ENCODE results near the gene HPD.
"Not testable (repeated sequence)": the region's sequence is repeated elsewhere in the genome, so short reads cannot be mapped to it uniquely, and the experiment has no call there.

The HPD gene

GRCh38 chr12:121797937-121798786 is 60.5 kb downstream of the HPD start:
- FAIRE-seq, result no peak

- FAIRE-seq, result no peak
These were observed 61.6 kb downstream of the HPD start for GRCh38 chr12:121796855-121797751.

GRCh38 chr12:121795034-121795968 is 63.4 kb downstream of the HPD start:
- no peak for FAIRE-seq

- no peak for FAIRE-seq
These were observed 64.1 kb downstream of the HPD start for GRCh38 chr12:121794534-121795033.

GRCh38 chr12:121793838-121794533 is 64.7 kb downstream of the HPD start:
- FAIRE-seq, result no peak

- FAIRE-seq, result no peak
These were observed 65.2 kb downstream of the HPD start, which contains the start of gene RHOF for GRCh38 chr12:121793440-121793837. TSS of gene RHOF (minus strand) at chr12:121793688. CDS start at chr12:121793633, 55 bp downstream.

GRCh38 chr12:121792607-121793439 is 65.8 kb downstream of the HPD start:
- FAIRE-seq, result no peak

- FAIRE-seq, result no peak
These were observed 66.7 kb downstream of the HPD start for GRCh38 chr12:121791671-121792551.

- not testable (repeated sequence) for FAIRE-seq
These were observed 67.9 kb downstream of the HPD start for GRCh38 chr12:121790785-121791184.

- FAIRE-seq, result no peak
These were observed 68.6 kb downstream of the HPD start for GRCh38 chr12:121789800-121790728.
